ENCODE results near the gene IER2. TPM values are rescaled to one million over a fixed set of nuclear protein-coding genes. Genes with fewer than 3 reads are reported as not detected.

IER2 gene
- total and polyA plus RNA-seq, 2 donors (not counting 3 experiments of a cell fraction or from before 2014, with no cell fraction given) = 60.6 to 81.6 TPM

Other genes with a start within 250 kb of the IER2 start
- 0.27 TPM in 1 of 2 replicates, not detected in the other for gene SYCE2, start 231.1 kb upstream of the IER2 start, total RNA-seq
- 0.16 and 0.25 TPM in 2 replicates for gene SYCE2, start 231.1 kb upstream of the IER2 start, polyA plus RNA-seq
- 71.4 and 77.4 TPM in 2 replicates for gene FARSA, start 216.7 kb upstream of the IER2 start, total RNA-seq
- gene FARSA, start 216.7 kb upstream of the IER2 start, polyA plus RNA-seq = 51.8 and 55.3 TPM in 2 replicates
- 1,614 and 1,636 TPM in 2 replicates for gene CALR, start 211.8 kb upstream of the IER2 start, total RNA-seq
- gene CALR, start 211.8 kb upstream of the IER2 start, polyA plus RNA-seq = 1,135 and 1,206 TPM in 2 replicates
- gene RAD23A, start 204.5 kb upstream of the IER2 start, total RNA-seq = 96.7 and 102 TPM in 2 replicates
- gene RAD23A, start 204.5 kb upstream of the IER2 start, polyA plus RNA-seq = 66.9 and 71.2 TPM in 2 replicates
- 32.8 and 36.5 TPM in 2 replicates for gene GADD45GIP1, start 193.2 kb upstream of the IER2 start, total RNA-seq
- 38.3 and 46.3 TPM in 2 replicates for gene GADD45GIP1, start 193.2 kb upstream of the IER2 start, polyA plus RNA-seq
- gene DAND5, start 180.8 kb upstream of the IER2 start, total RNA-seq = 0.20 and 0.28 TPM in 2 replicates
- gene DAND5, start 180.8 kb upstream of the IER2 start, polyA plus RNA-seq = 0.06 TPM in 2 replicates
- gene NFIX, start 154.9 kb upstream of the IER2 start, total RNA-seq = 18.7 and 37.7 TPM in 2 replicates
- gene NFIX, start 154.9 kb upstream of the IER2 start, polyA plus RNA-seq = 8.7 and 9.8 TPM in 2 replicates
- gene LYL1, start 47.6 kb upstream of the IER2 start, total RNA-seq = 74.4 and 91.5 TPM in 2 replicates
- gene LYL1, start 47.6 kb upstream of the IER2 start, polyA plus RNA-seq = 87.3 and 141 TPM in 2 replicates
- gene TRMT1, start 33.7 kb upstream of the IER2 start, total RNA-seq = 42.2 and 53.0 TPM in 2 replicates
- 46.3 and 60.5 TPM in 2 replicates for gene TRMT1, start 33.7 kb upstream of the IER2 start, polyA plus RNA-seq
- gene NACC1, start 32.1 kb upstream of the IER2 start, total RNA-seq = 95.4 and 97.6 TPM in 2 replicates
- gene NACC1, start 32.1 kb upstream of the IER2 start, polyA plus RNA-seq = 120 and 198 TPM in 2 replicates
- 63.1 and 67.9 TPM in 2 replicates for gene STX10, start within 50 bp of the IER2 start, total RNA-seq
- gene STX10, start within 50 bp of the IER2 start, polyA plus RNA-seq = 89.6 and 91.6 TPM in 2 replicates

Measured in endothelial cell of umbilical vein (primary cell).